HG03575 (cell line): ENCODE results near the gene CD80.
A peak's percentile ranks its signal among the peaks of the same experiment; 100 is the strongest.
"Not testable (repeated sequence)": the region's sequence is repeated elsewhere in the genome, so short reads cannot be mapped to it uniquely, and the experiment has no call there.

ENCODE experiments used
- ATAC-seq: cut with Tn5 transposase; IDR thresholded peaks from one replicate; pipeline ENCODE4 v1.9.1; 2021; ENCODE audit not compliant: unreplicated experiment, insufficient number of reproducible peaks, low FRiP score; ENCODE audit errors: extremely low read depth

CD80 gene

DNA sequence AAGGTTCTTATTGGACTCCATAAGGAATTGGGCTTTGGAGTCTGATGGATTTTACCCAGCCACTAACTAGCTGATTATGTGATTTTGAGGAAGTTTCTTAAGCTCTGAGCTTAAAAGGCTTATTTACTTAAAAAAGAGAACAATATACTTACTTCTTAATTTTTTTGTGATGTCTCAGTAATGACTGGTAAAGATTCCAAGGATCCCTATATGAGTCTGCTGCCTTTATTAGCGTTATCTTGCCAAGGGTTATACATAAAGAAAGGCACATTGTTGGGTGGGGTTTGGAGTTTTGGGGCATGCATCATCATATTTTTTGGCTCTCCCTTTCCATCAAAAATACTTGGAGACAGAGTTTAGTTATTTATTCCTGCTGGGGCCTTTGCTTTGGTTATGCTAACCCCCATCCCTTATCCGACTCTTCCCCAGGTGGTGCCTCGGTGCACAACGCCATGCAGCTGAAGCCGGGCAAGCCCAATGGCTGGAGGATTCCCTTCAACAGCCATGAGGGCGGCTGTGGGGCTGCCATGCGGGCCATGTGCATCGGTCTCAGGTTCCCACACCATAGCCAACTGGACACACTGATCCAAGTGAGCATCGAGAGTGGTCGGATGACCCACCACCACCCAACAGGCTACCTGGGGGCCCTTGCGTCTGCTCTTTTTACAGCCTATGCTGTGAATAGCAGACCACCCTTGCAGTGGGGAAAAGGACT is 26.6 kb upstream of the CD80 start:
- no peak for ATAC-seq

GRCh38 chr3:119585208-119585607 is 25.8 kb upstream of the CD80 start:
- ATAC-seq: no peak

DNA sequence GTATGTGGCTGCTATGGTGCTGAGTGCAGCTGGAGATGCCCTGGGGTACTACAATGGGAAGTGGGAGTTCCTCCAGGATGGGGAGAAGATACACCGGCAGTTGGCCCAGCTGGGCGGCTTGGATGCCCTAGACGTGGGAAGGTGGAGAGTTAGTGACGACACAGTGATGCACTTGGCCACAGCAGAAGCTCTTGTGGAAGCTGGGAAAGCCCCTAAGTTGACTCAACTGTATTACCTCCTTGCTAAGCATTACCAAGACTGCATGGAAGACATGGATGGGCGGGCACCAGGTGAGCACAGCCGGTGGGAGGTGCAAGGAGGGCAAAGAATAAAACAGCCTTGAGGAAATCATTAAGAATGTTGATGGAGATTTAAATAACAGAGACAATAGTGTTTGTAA is 22.8 kb upstream of the CD80 start:
- no peak for ATAC-seq

DNA sequence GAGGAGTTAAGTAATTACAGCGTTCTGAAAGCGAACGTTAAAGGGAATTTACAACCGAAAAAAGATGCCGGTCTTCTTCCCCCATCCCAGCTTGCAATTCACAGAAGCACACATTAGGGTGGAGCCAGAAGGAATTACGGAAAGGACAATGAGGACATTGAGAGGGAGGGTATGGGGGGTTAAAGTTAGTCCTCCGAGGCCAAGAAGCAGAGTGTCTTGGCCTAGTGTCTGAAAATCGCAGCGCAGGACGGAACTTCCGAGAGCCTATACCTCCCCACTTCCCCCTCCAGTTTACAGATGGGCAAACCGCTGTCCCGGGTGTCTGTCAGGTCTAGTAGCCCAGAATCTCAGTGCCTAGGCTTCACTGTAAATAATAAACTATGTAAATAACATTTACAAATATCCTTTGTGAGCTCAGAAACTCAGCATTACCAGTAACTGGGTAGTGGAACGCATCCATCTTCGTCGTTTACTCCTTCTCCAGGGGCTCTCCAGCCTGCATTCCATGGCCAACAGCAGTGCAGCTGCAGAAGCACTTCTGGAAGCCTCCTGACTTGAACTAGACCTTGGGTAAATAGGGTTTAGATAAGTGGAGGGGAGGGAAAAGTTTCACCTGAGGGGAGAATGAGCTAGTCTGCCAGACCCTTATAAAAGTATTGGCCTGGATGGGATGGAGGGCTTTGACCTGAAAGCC is 20.8 kb upstream of the CD80 start:
- ATAC-seq: peak; percentile 32

- ATAC-seq: peak; percentile 31
Measured at GRCh38 chr3:119579366-119580066, 20.1 kb upstream of the CD80 start, which contains the start of gene ADPRH. Gene ADPRH, plus strand, starts transcription at chr3:119579492. Its CDS starts 2,678 bp downstream, at chr3:119582170.

GRCh38 chr3:119575507-119575906 is 16.1 kb upstream of the CD80 start:
- ATAC-seq: no peak

DNA sequence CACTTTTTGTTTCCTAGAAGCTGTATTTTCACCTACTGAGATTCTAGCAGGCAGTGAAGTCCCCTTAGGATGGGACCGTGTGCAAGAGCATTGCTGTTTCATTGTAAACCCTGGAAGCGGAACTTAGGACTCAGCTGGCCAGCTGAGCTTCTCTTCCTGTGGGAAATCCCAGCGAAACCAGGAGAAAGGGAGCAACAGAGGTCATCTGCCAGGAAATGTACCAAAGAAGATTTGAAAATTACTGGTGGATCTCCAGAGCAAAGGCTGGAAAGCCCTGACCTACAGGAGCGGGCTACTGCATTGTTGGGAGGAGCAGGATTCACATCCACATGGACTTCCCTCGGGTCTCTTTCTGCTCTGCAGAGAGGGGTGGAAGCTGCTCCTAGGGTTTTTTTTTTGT is 12.3 kb upstream of the CD80 start:
- no peak for ATAC-seq

DNA sequence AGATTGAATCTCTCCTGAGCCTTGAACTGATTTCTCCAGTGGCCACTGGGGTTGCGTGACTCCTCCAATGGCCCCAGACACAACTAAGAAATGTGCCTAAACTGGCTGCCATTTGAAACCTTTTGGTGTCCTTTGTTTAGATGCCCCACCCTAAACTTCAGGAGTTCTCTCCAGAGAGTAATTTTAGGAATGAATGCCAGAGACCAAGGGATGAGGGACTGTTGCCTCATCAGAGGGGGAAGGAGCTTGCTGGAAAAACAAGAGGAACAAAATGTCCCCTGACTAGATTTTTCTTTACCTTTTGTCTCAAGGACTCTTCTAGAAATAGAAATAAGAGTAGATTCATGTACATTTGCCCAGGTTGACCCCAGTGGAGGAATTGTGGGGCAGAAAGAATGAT is 11.8 kb upstream of the CD80 start:
- no peak for ATAC-seq

DNA sequence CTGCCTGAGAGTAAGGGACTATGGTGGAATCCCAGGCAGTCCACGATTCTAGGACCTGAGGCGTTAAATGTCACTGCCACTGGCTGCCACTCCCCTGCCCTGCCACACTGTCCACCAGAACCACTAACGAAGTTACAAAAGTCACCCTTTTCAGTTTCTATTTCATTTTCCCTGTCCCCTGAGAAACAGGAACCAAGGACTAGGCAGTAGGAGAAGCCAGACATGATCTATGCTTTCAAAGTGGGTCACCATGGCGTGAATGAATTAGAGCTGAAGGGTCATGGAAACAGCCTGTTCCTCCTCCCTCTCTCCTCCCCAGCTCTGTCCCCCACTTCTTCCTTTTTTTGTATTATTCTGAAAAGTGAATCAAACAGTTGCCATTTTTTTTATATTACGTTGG is 10.8 kb upstream of the CD80 start:
- ATAC-seq: no peak

- ATAC-seq: no peak
Measured at GRCh38 chr3:119569156-119569555, 9.7 kb upstream of the CD80 start.

DNA sequence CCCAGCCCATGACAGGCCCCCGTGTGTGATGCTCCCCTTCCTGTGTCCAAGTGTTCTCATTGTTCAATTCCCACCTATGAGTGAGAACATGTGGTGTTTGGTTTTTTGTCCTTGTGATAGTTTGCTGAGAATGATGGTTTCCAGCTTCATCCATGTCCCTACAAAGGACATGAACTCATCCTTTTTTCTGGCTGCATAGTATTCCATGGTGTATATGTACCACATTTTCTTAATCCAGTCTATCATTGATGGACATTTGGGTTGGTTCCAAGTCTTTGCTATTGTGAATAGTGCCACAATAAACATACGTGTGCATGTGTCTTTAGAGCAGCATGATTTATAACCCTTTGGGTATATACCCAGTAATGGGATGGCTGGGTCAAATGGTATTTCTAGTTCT is 3.9 kb upstream of the CD80 start:
- not testable (repeated sequence) for ATAC-seq

GRCh38 chr3:119562307-119562961 is 3.0 kb upstream of the CD80 start:
- ATAC-seq: peak; percentile 66

GRCh38 chr3:119560160-119560559 is 746 bp upstream of the CD80 start:
- ATAC-seq: no peak

DNA sequence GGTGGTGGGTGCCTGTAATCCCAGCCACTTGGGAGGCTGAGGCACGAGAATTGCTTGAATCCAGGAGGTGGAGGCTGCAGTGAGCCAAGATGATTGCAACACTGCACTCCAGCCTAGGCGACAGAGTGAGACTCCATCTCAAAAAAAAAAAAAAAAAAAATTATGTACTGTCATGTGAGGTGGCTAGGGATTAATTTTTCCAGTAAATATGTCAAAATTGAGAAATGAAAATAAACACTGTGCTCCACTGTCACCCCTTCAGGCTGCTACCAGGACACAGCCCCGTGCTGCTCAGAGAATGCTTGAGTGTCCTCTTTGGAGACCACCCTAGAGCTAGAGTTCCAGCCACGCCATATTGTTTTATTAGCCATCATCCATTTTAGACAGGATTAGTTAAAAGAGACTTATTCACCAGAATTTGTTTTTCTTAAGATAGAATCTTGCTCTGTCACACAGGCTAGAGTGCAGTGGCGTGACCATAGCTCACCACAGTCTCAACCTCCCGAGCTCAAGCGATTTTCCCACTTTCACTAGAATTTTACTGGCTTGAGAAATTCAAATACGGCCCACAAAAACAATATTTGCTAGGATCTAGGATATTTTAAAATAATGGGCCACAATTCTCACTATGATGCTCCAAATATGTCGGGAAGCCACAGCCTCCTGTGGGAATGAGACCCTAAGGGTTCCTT is 642 bp downstream of the CD80 start:
- no peak for ATAC-seq

DNA sequence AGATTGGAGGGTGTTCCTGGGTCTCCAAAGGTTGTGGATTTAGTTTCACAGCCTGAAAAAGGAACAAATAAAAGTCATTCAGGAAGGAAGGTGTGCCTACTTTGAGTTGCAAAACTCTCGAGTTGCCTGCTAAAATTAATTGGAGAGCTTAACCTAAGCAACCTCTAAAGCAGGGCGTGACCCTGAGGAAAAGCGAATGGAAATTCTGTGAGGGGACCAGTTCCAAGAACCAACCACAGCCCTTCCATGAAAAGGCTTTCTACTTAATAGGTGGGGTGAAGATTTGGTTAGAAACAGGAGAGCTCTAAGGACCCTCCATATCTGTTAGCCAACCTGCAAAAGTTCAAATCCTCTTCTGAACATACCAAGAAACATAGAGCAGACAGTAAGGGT is 1.5 kb downstream of the CD80 start:
- no peak for ATAC-seq

- ATAC-seq: no peak
Measured at GRCh38 chr3:119557192-119557876, 2.1 kb downstream of the CD80 start.

DNA sequence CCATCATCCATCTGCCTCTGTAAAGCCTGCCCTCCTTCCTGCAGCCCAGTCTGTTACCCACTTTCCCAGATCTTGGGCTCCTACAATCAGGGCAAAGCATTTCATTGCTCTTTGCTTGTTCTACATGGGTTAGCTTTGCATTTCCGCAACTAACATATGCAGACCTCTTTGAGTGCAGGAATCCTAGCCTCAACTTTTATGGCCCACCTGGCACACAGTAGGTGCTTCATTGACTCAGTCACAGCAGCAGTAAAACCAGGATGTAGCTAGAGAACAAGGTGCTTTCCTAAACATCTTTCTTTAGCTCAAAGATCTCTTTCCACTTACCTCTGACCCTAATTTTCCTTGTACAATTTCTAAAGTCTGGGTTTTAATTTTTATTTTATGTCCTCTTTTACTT is 3.5 kb downstream of the CD80 start:
- no peak for ATAC-seq

GRCh38 chr3:119555309-119555735 is 4.1 kb downstream of the CD80 start:
- ATAC-seq: no peak
